ENCODE measurements around the gene MBD3L2.
"Not testable (repeated sequence)": the region's sequence is repeated elsewhere in the genome, so short reads cannot be mapped to it uniquely, and the experiment has no call there.

MBD3L2 gene

DNA sequence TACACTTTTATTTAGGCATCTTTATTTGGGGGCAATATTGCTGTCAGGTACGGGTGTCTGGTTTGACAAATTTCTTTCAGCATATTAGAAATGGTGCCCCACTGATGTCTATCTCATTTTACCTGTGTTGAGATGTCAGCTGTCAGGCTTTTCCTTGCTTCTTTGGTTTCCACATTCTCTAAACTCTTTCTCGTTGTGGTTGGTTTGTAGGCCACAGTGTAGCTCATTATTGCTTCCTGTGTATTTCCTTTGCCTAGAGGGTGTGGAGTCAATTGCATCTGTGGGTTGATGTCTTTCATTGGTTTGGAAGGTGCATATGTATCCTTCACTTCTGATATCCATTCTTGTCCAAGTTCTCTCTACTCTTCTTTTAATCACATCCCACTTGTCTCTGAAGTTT, 10.9 kb downstream of the MBD3L2 start:
- DNase-seq (ENCODE audit: low read depth, low spot score) = not testable (repeated sequence)

DNA sequence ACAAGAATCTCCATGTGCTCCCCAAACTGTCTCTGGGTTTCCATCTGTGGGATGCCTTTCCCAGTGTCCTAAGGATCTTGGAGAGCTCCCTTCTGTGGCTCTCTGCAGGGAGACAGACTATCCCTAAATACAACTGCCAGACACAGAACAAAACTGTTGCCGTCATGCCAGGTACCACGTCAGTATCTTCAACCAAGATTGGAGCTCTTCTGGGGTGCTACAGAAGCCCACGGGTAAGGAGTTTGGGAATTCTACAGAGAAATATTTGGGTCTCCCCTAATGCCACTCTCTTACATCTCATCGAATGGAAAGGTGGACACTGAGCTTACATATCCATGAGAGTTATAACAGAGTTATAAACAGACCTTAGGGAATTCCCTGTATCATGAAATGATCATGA, 14.2 kb downstream of the MBD3L2 start:
- DNase-seq (ENCODE audit: low read depth, low spot score) = no peak

DNA sequence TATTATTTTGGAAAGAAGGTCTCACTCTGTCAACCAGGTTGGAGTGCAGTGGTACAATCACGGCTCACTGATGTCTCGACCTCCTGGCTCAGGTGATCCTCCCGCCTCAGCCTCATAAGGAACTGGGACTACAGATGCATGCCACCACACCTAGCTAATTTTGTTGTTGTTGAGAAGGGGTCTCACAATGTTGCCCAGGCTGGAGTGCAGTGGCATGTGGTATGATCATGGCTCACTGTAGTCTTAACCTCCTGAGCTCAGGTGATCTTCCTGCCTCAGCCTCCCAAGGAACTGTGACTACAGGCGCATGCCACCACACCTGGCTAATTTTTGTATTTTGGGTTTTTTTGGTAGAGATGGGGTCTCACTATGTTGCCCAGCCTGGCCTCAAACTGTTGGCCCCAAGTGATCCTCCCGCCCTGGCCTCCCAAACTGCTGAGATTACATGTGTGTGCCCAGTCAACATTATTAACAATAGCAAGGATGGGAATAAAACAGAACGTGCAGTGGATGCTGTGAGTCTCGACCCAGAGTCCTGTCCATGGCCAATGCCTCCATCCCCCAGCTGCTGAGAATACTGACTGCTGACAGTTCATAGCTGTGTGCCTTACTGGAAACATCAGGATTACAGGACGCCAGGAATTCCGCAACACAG, 14.8 kb downstream of the MBD3L2 start:
- no peak for DNase-seq (ENCODE audit: low read depth, low spot score)

DNA sequence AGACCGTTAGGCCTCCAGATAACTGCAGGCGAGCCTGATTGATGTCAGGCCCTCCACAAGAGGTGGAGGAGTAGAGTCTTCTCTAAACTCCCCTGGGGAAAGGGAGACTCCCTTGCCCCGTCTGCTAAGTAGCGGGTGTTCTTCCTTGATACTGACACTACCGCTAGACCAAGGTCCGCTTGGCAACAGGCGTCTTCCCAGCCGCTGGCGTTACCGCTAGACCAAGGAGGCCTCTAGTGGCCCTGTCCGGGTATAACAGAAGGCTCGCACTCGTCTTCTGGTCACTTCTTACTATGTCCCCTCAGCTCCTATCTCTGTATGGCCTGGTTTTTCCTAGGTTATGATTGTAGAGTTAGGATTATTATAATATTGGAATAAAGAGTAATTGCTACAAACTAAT, 18.0 kb downstream of the MBD3L2 start:
- not testable (repeated sequence) for DNase-seq (ENCODE audit: low read depth, low spot score)

DNA sequence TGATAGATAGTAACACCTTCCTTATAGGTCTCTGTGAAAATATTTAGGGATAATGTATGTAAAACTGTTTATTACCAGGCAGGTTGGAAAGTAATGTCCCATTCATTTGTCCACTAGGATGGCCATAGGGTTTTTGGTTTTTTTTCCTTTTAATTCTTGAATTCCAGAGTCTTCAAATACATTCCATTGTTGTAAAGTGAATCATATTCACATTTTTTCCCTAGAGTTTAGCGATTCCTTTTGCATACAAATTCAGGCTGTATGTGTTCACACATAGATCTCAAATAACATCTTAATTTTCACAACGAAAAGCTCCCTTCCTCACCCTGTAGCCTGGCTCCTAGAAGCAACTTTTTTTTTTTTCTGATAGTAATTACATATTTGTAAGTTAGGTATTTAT, 18.6 kb downstream of the MBD3L2 start:
- no peak for DNase-seq (ENCODE audit: low read depth, low spot score)

DNA sequence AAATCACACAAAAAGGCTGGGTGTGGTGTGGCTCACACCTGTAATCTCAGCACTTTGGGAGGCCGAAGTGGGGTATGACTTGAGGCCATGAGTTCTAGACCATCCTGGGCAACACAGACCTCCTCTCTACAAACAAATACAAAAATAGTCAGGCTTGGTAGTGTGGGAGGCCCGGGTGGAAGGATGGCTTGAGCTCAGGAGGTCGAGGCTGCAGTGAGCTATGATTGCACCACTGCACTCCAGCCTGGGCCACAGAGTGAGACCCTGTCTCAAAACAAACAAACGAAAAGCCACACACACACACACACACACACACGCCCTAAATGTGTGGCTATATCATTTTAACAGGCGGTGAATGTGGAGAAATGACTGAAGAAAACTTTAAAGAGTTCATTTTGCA, 19.5 kb downstream of the MBD3L2 start:
- no peak for DNase-seq (ENCODE audit: low read depth, low spot score)

DNA sequence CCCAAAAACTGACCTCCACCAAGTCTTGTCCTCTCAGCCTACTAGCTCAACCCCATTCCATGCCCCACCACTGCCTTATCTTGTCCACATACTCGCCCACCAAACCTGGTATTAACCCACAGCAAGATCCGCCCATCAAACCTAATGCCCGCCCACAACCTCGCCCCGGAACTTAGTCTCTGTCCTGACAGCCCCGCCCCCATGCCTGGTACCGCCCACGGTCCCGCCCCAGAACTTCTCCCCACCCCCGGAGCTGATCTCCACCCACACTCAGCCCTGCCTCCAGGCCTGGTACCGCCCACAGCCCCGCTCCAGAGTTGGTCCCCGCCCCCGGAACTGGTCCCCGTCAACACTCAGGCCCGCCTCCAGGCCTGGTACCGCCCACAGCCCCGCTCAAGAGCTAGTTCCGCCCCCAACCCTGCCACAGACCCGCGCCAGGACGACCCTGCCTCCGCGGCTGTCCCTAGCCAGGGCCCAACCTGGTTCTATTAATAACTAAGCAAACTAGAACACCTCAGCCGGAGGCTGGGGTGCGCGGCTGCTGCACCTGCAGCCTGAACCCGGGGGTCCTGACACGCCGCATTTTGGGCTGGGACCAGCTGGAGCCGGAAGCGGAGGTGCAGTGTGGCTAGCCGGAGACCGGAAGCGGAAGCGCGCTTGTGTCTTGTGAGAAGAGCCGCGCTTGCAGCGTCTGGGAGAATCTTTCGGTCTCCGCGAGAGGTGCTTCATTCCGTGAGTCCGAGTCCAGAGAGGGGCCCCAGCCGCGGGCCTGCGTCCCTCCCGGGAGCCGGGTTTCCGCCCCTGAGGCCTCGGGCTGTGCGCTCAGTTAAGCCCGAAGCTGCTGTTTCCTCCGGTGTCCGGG, 20.2 kb downstream of the MBD3L2 start, which contains the start of gene ZNF557:
Gene ZNF557, plus strand, starts transcription at position 662 of the 862 bp plus-strand sequence. CDS start 5,372 bp downstream, outside the sequence.
- DNase-seq (ENCODE audit: low read depth, low spot score) = peak; percentile 98

DNA sequence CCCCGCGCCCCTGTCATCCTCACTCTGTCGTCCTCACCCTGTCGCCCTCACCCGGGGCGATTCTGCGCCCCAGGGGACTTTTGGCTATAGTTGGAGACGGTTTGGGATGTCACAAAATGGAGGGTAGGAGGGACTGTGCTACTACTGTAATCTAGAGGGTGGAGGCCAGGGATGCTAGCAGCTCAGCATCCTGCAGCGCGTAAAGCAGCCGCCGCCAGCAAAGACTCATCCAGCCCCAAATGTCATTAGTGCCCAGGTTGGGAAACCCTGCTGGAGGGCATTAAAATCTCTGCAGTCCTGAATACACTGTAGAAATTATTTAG, 20.7 kb downstream of the MBD3L2 start:
- DNase-seq (ENCODE audit: low read depth, low spot score) = no peak

DNA sequence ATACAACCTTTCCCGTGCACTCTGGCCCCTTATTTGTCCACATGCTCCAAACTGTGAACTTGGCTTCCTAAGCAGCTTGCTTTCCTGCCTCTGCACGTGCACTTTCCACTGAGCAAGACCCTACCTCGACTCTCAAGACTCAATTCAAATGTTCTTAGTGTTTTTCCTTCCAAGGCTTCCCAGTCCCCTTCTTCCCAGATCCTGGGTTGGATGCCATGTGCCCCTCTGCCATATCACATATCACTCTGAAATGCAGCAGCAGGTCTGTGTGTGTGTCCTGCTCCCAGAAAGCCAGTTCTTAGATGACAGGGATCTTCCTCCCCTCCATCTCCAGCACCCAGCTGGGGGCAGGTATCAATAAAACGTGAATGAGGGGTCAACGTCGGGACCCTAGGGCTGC, 23.4 kb downstream of the MBD3L2 start:
- no peak for DNase-seq (ENCODE audit: low read depth, low spot score)

DNA sequence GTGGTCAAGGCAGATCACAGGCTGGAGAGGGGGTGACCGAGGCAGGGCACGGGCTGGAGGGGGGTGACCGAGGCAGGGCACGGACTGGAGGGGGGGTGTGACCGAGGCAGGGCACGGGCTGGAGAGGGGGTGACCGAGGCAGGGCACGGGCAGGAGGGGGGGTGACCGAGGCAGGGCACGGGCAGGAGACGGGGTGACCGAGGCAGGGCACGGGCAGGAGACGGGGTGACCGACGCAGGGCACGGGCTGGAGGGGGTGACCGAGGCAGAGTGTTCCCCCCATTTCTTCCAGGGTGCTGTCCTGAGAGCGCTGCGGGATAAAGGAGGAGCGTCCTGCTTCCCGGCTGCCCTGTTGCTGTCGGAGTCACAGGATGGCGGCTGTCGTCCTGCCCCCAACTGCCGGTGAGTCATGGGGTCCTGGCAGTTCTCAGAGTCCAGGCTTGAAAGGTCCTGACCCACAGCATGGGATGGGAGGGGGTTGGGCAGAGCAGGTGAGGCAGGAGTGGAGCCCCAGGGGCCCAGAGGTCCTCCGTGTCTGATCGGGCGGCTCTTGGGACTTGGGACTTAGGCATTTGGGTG, 25.7 kb downstream of the MBD3L2 start:
- DNase-seq (ENCODE audit: low read depth, low spot score) = no peak

DNA sequence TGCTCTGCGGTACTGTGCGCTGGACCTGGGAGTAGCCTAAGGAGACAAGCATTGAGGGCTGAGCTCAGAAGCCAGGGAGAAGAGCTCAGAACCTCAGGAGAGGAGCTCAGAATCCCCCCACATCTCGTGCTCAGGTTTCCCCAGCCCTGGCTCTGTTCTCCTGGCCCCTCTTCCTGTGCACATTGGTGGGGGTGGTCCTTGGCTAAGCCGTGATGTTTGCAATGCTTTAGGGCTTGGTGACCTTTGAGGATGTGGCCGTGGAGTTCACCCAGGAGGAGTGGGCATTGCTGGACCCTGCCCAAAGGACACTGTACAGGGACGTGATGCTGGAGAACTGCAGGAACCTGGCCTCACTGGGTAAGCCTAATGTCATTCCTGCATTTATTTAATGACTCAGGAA, 27.0 kb downstream of the MBD3L2 start:
- no peak for DNase-seq (ENCODE audit: low read depth, low spot score)

DNA sequence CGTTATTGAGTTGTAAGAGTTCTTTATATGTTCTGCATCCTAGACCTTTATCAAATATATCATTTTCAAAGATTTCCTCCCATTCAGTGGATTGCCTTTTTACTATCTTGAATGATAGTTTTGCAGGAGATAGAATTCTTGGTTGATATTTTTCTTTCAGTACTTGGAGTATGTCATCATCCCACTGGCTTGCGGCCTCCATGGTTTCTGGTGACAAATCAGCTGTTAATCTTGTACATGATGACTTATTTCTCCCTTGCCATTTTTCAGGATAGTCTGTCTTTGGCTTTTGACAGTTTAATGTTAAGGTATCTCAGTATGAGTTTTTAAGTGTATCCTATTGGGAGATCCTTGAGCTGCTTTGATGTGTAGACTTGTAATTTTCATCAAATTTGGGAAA, 28.9 kb downstream of the MBD3L2 start:
- no peak for DNase-seq (ENCODE audit: low read depth, low spot score)

DNA sequence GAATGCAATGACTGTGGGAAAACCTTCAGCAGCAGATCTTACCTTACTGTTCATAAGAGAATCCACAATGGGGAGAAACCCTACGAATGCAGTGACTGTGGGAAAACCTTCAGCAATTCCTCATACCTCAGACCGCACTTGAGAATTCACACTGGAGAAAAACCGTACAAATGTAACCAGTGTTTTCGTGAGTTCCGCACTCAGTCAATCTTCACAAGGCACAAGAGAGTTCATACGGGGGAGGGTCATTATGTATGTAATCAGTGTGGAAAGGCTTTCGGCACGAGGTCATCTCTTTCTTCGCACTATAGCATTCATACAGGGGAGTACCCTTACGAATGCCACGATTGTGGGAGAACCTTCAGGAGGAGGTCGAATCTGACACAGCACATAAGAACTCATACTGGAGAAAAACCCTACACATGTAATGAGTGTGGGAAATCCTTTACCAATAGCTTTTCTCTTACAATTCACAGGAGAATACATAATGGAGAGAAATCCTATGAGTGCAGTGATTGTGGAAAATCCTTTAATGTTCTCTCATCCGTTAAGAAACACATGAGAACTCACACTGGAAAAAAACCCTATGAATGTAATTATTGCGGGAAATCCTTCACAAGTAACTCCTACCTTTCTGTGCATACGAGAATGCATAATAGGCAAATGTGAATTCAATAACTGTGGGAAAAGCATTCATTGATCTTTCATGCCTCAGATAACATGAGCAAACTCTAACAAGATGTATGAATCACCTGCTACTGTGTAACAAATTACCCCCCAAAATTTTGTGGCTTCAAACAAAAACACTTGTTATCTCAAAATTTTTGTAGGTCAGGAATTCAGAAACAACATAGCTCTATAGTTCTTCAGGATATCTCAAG, 34.2 kb downstream of the MBD3L2 start:
- DNase-seq (ENCODE audit: low read depth, low spot score) = no peak

DNA sequence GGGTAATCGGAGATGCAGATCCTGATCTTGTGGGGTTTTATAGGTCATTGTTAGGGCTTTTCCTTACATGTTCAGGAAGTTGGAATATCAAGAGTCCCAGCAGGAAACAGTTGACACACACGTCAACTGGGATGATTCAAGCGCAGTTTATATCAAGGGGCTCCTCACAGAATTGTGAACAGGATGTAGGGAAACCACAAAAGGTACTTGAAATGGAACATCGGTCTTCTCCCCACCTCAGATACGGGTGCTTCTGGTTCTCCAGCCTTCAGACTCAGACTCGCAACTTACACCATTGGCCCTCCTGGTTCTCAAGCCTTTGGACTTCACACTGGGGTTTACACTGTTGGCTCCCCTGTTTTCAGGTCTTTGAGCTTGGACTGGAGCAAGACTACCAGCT, 39.9 kb downstream of the MBD3L2 start:
- DNase-seq (ENCODE audit: low read depth, low spot score) = no peak

DNA sequence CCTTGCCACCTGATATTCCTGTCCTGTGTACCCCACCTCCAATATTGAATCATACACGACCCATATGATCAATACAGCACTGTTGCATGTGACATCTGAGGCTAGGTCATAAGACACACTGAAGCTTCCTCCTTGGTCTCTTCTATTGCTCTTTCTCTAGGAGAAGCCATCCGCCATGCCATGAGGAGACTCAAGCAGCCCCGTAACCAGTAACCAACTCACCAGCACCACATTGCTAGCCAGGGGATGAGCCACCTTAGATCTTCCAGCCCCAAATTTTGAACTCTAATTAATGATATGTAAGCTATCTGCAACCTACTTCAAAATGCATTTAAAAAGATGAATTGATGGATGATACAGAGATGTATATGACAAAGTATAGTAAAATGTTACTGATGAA, 49.0 kb downstream of the MBD3L2 start:
- DNase-seq (ENCODE audit: low read depth, low spot score) = no peak

DNA sequence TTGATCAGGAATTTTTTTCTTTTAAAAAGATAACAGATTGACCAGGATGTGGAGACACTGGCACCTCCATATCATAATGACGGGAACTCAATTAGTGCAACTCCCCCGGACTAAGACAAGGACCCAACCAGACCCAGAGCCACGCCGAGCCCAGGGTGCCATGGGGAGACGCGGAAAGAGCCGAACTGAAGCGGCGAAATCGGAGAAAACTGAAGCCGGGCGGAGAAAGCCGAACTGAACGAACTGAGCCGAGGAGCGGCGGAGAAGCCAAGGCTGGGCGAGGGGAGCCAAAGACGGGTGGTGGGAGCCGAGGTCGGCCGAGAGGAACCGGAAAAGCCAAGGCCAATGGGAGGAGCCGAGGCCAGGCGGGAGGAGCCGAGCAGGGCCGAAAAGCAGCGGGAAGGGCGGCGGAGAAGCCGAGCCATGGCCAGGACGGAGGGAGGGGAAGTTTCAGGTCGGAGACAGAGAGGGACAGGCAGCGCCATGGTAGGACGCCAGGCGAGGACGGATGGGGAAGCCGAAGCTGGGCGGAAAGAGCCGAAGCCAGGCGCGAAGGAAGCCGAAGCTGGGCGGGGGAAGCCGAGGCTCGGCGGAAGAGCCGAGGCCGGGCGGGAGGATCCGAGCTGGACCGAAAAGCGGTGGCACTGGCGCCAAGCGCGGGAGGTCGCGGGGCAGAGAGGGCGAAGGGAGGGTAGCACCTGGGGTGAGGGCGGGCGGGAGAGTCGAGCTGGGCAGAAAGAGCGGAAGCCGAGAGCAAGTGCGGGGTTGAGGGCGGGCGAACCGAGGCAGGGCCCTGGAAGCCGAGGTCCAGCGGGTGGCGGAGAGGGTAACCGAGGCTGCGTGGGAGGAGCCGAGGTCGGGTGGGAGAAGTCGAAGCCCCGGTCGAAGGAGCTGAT, 49.8 kb downstream of the MBD3L2 start:
- peak; percentile 71 for DNase-seq (ENCODE audit: low read depth, low spot score)

DNA sequence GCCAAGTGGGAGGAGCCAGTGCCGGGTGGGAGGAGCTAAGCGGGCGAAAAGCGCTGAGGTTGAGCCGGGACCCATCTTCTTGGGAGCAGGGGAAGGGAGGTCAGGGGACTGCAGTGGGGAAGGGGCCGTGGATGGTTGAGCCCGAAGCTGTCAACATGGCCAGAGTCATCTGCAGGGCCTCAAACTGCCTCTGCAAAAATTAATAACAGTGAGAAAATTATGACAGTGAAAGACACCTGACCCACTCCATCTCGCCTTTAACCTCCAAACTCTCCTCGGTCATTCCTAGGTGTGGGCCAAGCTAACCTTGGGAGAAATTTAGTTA, 50.4 kb downstream of the MBD3L2 start:
- no peak for DNase-seq (ENCODE audit: low read depth, low spot score)

All from activated CD4-positive, CD25-positive, alpha-beta regulatory T cell treated with anti-CD3 and anti-CD28 coated beads, Interleukin-2, amount 50 U/mL, for 16 hours (primary cell).